Liver (tissue), 9 donors: ENCODE results near the gene ALDH1A1. TPM values are rescaled to one million over a fixed set of nuclear protein-coding genes. Genes with fewer than 3 reads are reported as not detected.

ENCODE experiments used
- DNase-seq: peaks from one replicate; pipeline ENCODE4 v3.0.0-alpha.2; 2017; ENCODE audit warnings: low spot score
- H3K27ac ChIP-seq, 2 donors: one replicate each; pipeline ENCODE4 v1.7.0; 2013; ENCODE audit warnings: inconsistent platforms in 2 of 2, low read length in 2 of 2, control low read depth in 1 of 2, low read depth in 1 of 2, mild to moderate bottlenecking in 1 of 2
- H3K27me3 ChIP-seq, 4 donors: one replicate each; pipeline versions ENCODE4 v1.6.1 to v1.7.0; 2013; ENCODE audit warnings: low read length in 3 of 4, inconsistent platforms in 1 of 4, mild to moderate bottlenecking in 1 of 4, moderate library complexity in 1 of 4; ENCODE audit not compliant: control insufficient read depth in 4 of 4, insufficient read depth in 4 of 4
- H3K36me3 ChIP-seq, 4 donors: one replicate each; pipeline versions ENCODE4 v1.6.1 to v1.7.0; 2013; ENCODE audit warnings: low read length in 3 of 4, mild to moderate bottlenecking in 3 of 4, low read depth in 1 of 4, moderate library complexity in 1 of 4; ENCODE audit not compliant: control insufficient read depth in 4 of 4, insufficient read depth in 3 of 4
- H3K4me1 ChIP-seq, 4 donors: one replicate each; pipeline versions ENCODE4 v1.6.1 to v1.7.0; 2013; ENCODE audit warnings: low read length in 3 of 4, mild to moderate bottlenecking in 3 of 4, moderate library complexity in 1 of 4; ENCODE audit not compliant: control insufficient read depth in 4 of 4, insufficient read depth in 4 of 4
- H3K4me3 ChIP-seq, 3 donors: one replicate each; pipeline versions ENCODE4 v1.6.1 to v1.7.0; 2013; ENCODE audit warnings: low read length in 3 of 3, control low read depth in 1 of 3, low read depth in 1 of 3, mild to moderate bottlenecking in 1 of 3
- H3K9ac ChIP-seq, 2 donors: one replicate each; pipeline ENCODE4 v1.7.0; 2013; ENCODE audit warnings: low read length in 2 of 2, mild to moderate bottlenecking in 2 of 2, moderate library complexity in 2 of 2, control low read depth in 1 of 2, low read depth in 1 of 2
- H3K9me3 ChIP-seq, 4 donors: one replicate each; pipeline versions ENCODE4 v1.6.1 to v1.7.0; 2013; ENCODE audit warnings: low read length in 3 of 4; ENCODE audit not compliant: control insufficient read depth in 4 of 4
- ATF3 ChIP-seq: IDR thresholded peaks from 2 replicates; pipeline ENCODE4 v1.6.1; 2016; ENCODE audit warnings: antibody characterized with exemption
- CTCF ChIP-seq: fragments of 150-350 bp; IDR thresholded peaks from 2 replicates; pipeline ENCODE4 v1.5.1; 2017; ENCODE audit warnings: improper control_type of control experiment, low read depth, low read length; ENCODE audit not compliant: missing input control
- EGR1 ChIP-seq, 2 donors: IDR thresholded peaks; 2 replicates each; pipeline ENCODE4 v1.6.1; 2016 to 2018; ENCODE audit warnings: antibody characterized with exemption in 2 of 2, low read depth in 2 of 2
- FOXA1 ChIP-seq: IDR thresholded peaks from 2 replicates; pipeline ENCODE4 v1.6.1; 2016; ENCODE audit warnings: antibody characterized with exemption
- FOXA2 ChIP-seq: IDR thresholded peaks from 2 replicates; pipeline ENCODE4 v1.6.1; 2016; ENCODE audit warnings: antibody characterized with exemption
- GABPA ChIP-seq, 2 donors: IDR thresholded peaks in 1 of 2; conservative IDR thresholded peaks in 1 of 2; 2 replicates each; pipeline ENCODE4 v1.6.1; 2016; ENCODE audit warnings: antibody characterized with exemption in 2 of 2, mild to moderate bottlenecking in 1 of 2, moderate library complexity in 1 of 2
- HNF4A ChIP-seq, 2 donors: conservative IDR thresholded peaks; 2 replicates each; pipeline ENCODE4 v1.6.1; 2016; ENCODE audit warnings: antibody characterized with exemption in 2 of 2, mild to moderate bottlenecking in 2 of 2
- HNF4G ChIP-seq: IDR thresholded peaks from 2 replicates; pipeline ENCODE4 v1.6.1; 2016; ENCODE audit warnings: antibody characterized with exemption
- JUND ChIP-seq, 2 donors: IDR thresholded peaks; 2 replicates each; pipeline ENCODE4 v1.6.1; 2016; ENCODE audit warnings: antibody characterized with exemption in 2 of 2
- MAX ChIP-seq: IDR thresholded peaks from 2 replicates; pipeline ENCODE4 v1.6.1; 2016; ENCODE audit warnings: antibody characterized with exemption
- NR2F2 ChIP-seq: IDR thresholded peaks from 2 replicates; pipeline ENCODE4 v1.6.1; 2016; ENCODE audit warnings: antibody characterized with exemption
- RAD21 ChIP-seq, 2 donors: IDR thresholded peaks; 2 replicates each; pipeline ENCODE4 v1.6.1; 2016; ENCODE audit warnings: antibody characterized with exemption in 2 of 2, mild to moderate bottlenecking in 2 of 2
- REST ChIP-seq: IDR thresholded peaks from 2 replicates; pipeline ENCODE4 v1.6.1; 2016; ENCODE audit warnings: antibody characterized with exemption, mild to moderate bottlenecking
- RXRA ChIP-seq, 2 donors: IDR thresholded peaks; 2 replicates each; pipeline ENCODE4 v1.6.1; 2017 to 2018; ENCODE audit warnings: antibody characterized with exemption in 2 of 2, mild to moderate bottlenecking in 1 of 2
- SP1 ChIP-seq: IDR thresholded peaks from 2 replicates; pipeline ENCODE4 v1.6.1; 2018; ENCODE audit warnings: antibody characterized with exemption, mild to moderate bottlenecking
- TAF1 ChIP-seq: conservative IDR thresholded peaks from 2 replicates; pipeline ENCODE4 v1.6.1; 2016; ENCODE audit warnings: antibody characterized with exemption, mild to moderate bottlenecking
- YY1 ChIP-seq: IDR thresholded peaks from 2 replicates; pipeline ENCODE4 v1.6.1; 2016; ENCODE audit warnings: antibody characterized with exemption, mild to moderate bottlenecking
- ZBTB33 ChIP-seq: IDR thresholded peaks from 2 replicates; pipeline ENCODE4 v1.6.1; 2016; ENCODE audit warnings: antibody characterized with exemption
- WGBS: extraction: QIAGEN DNeasy Blood & Tissue Kit; methylation state at CpG from one replicate; pipeline ENCODE4 v1.1.7; 2013; 5-methylcytosine and 5-hydroxymethylcytosine counted together
- polyA plus RNA-seq, 2 donors: library from polyadenylated mRNA; stranded (reverse) in 1 of 2; unstranded in 1 of 2; fragments of 200-250 nt in 1 of 2; fragments of >200 nt in 1 of 2; fragmentation: Nextera tagmentation in 1 of 2; extraction: Ambion mirVana in 1 of 2; gene quantifications; one replicate each; pipeline versions ENCODE4 v1.2.1 to v1.2.3, GENCODE V29; 2013 to 2015
- total RNA-seq, 2 donors: library from RNA; depleted of rRNA; stranded (reverse); fragments of >200 nt; gene quantifications; one replicate each; pipeline ENCODE4 v1.2.3, GENCODE V29; 2014
- donor health status: healthy.
- donor health status: healthy.
- donor health status: healthy.
- donor health status: healthy.
- donor health status: healthy.

Gene ALDH1A1
- total and polyA plus RNA-seq, 4 donors: 118 to 433 (median 193) TPM

GRCh38 chr9:72925891-72926290 is 27.0 kb downstream of the ALDH1A1 start:
- Histone ChIP-seq H3K9me3 (no peaks in the 10 kb centered on the region), H3K4me3 (no peak overlapping the region), H3K4me1 (peaks cover 4 to 15% (median 7%) of the 10 kb centered on the region in 4 donors), H3K27ac (peak overlapping the region; percentile 36 to 51), H3K9ac (no peak overlapping the region), H3K27me3 (no peaks in the 10 kb centered on the region), H3K36me3 (peaks cover 5 to 69% (median 36%) of the 10 kb centered on the region in 4 donors)
- WGBS: 33% methylated on average over 1 of the region's 1 CpG
- DNase-seq: no peak
- TF ChIP-seq JUND (IDR thresholded peaks at IDR 0.05): peak in 1 of 2 donors; percentile 45
- TF ChIP-seq FOXA1: no peak
- TF ChIP-seq MAX: no peak
- peak; percentile 22 for TF ChIP-seq HNF4G
- peak; percentile 61 to 64 for TF ChIP-seq RXRA (IDR thresholded peaks at IDR 0.05)
- TF ChIP-seq ZBTB33: peak; percentile 32
- TF ChIP-seq RAD21 (IDR thresholded peaks at IDR 0.05): peak in 1 of 2 donors; percentile 6
- TF ChIP-seq GABPA (IDR thresholded peaks at IDR 0.05 in 1 of 2, conservative IDR thresholded peaks at IDR 0.05 in 1 of 2): no peak
- no peak for TF ChIP-seq EGR1 (IDR thresholded peaks at IDR 0.05; ENCODE audit: low read depth in 2 of 2)
- no peak for TF ChIP-seq ATF3
- no peak for TF ChIP-seq CTCF
- no peak for TF ChIP-seq SP1
- no peak for TF ChIP-seq TAF1
- peak; percentile 93 to 96 for TF ChIP-seq HNF4A (conservative IDR thresholded peaks at IDR 0.05)
- TF ChIP-seq FOXA2: no peak
- TF ChIP-seq REST: no peak
- TF ChIP-seq YY1: no peak
- TF ChIP-seq NR2F2: no peak
